Right ventricle myocardium inferior (tissue), 1 donor: ENCODE data around the gene MIAT. TPM values are rescaled to one million over a fixed set of nuclear protein-coding genes. Genes with fewer than 3 reads are reported as not detected.
A peak's percentile ranks its signal among the peaks of the same experiment; 100 is the strongest.
"Not testable (repeated sequence)": the region's sequence is repeated elsewhere in the genome, so short reads cannot be mapped to it uniquely, and the experiment has no call there.

ENCODE experiments used
- ATAC-seq: fragments of 200-7000 bp; cut with Tn5 transposase; one replicate; pipeline ENCODE4 v1.9.1; 2020; ENCODE audit warnings: mild to moderate bottlenecking, moderate library complexity
- DNase-seq: peaks from one replicate; pipeline ENCODE4 v3.0.0; 2021; ENCODE audit errors: missing footprints
- intact Hi-C: fragments of 100-400 bp; cut with DNase I; formaldehyde crosslinking; loops from one replicate; pipeline ENCODE4 v1.11.0; 2022
- long read RNA-seq: library from polyadenylated mRNA; unstranded; transcript quantifications from one replicate; pipeline ENCODE4 v2.0.0, GENCODE V29; 2021
- total RNA-seq: library from RNA; stranded (reverse); fragmentation: NEBNext Ultra II Directional; extraction: Animal tissue kit (Norgen Biotek cat#: 25700); gene quantifications from one replicate; pipeline ENCODE4 v1.2.1, GENCODE V29; 2021
- donor health status: DM: no; HTN: yes; CAD: no; lungs with severe emphysema.

Gene MIAT
- total RNA-seq, result 0.38 TPM
- long read RNA-seq, result 0 reads

GRCh38 chr22:26656891-26657851, at the start of gene MIAT:
MIAT (plus strand) TSS chr22:26657588.
- intact Hi-C loops, result no loop called here
- peak; percentile 26 for ATAC-seq
- DNase-seq, result no peak

- intact Hi-C loops, result no loop called here
Measured at GRCh38 chr22:26608129-26608528, 49.3 kb upstream of the MIAT start.

GRCh38 chr22:26609287-26609686, 48.1 kb upstream of the MIAT start:
- DNase-seq, result no peak
- intact Hi-C loops, result no loop called here
- ATAC-seq, result no peak

More at GRCh38 chr22:26608129-26608528, 49.3 kb upstream of the MIAT start:
- DNase-seq (no peak), ATAC-seq (no peak)

- no peak for ATAC-seq
- intact Hi-C loops, result no loop called here
- DNase-seq, result no peak
Measured at GRCh38 chr22:26610072-26610958, 47.1 kb upstream of the MIAT start.

- ATAC-seq, result no peak
Measured at GRCh38 chr22:26610996-26611395, 46.4 kb upstream of the MIAT start.

GRCh38 chr22:26612652-26613051, 44.7 kb upstream of the MIAT start:
- DNase-seq, result no peak
- intact Hi-C loops, result no loop called here
- no peak for ATAC-seq

More at GRCh38 chr22:26610996-26611395, 46.4 kb upstream of the MIAT start:
- DNase-seq, result no peak
- intact Hi-C loops, result no loop called here

- intact Hi-C loops, DNase-seq, ATAC-seq: not testable (repeated sequence)
Measured at GRCh38 chr22:26613753-26614152, 43.6 kb upstream of the MIAT start.

- intact Hi-C loops, result no loop called here
Measured at GRCh38 chr22:26614322-26614721, 43.1 kb upstream of the MIAT start.

GRCh38 chr22:26615149-26615548, 42.2 kb upstream of the MIAT start:
- DNase-seq, result no peak
- no peak for ATAC-seq
- intact Hi-C loops, result no loop called here

More at GRCh38 chr22:26614322-26614721, 43.1 kb upstream of the MIAT start:
- DNase-seq, result no peak
- no peak for ATAC-seq

- intact Hi-C loops, result no loop called here
- DNase-seq (no peak), ATAC-seq (no peak)
Measured at GRCh38 chr22:26615830-26616435, 41.5 kb upstream of the MIAT start.

GRCh38 chr22:26616650-26617049, 40.7 kb upstream of the MIAT start:
- DNase-seq (no peak), ATAC-seq (no peak)
- intact Hi-C loops, result no loop called here

- intact Hi-C loops, result no loop called here
- peak; percentile 69 for DNase-seq
- peak; percentile 83 for ATAC-seq
Measured at GRCh38 chr22:26617271-26618199, 39.9 kb upstream of the MIAT start, which contains the start of gene CRYBB1. CRYBB1 (minus strand) TSS chr22:26618027; CDS start chr22:26616319, 1,708 bp downstream.

GRCh38 chr22:26618455-26618854, 38.9 kb upstream of the MIAT start:
- DNase-seq, result no peak
- intact Hi-C loops, result no loop called here
- peak; percentile 7 for ATAC-seq

GRCh38 chr22:26619510-26619909, 37.9 kb upstream of the MIAT start:
- intact Hi-C loops, result no loop called here
- no peak for ATAC-seq
- DNase-seq, result no peak

- intact Hi-C loops, result no loop called here
- no peak for DNase-seq
Measured at GRCh38 chr22:26620197-26620596, 37.2 kb upstream of the MIAT start.

GRCh38 chr22:26621663-26622062, 35.7 kb upstream of the MIAT start, which contains the start of gene CRYBA4:
CRYBA4 (plus strand) TSS chr22:26621963; CDS start chr22:26622597, 634 bp downstream.
- ATAC-seq (no peak), DNase-seq (no peak)
- intact Hi-C loops, result no loop called here

More at GRCh38 chr22:26620197-26620596, 37.2 kb upstream of the MIAT start:
- no peak for ATAC-seq

- intact Hi-C loops, result no loop called here
- ATAC-seq (no peak), DNase-seq (no peak)
Measured at GRCh38 chr22:26623984-26624383, 33.4 kb upstream of the MIAT start.

- DNase-seq, result no peak
- no peak for ATAC-seq
- intact Hi-C loops, result no loop called here
Measured at GRCh38 chr22:26624803-26625202, 32.6 kb upstream of the MIAT start.
